Activated T-helper 17 cell treated with anti-CD3 and anti-CD28 coated beads, Interleukin-2, amount 50 U/mL, for 72 hours (primary cell): ENCODE results near the gene ARHGEF9. TPM values are rescaled to one million over a fixed set of nuclear protein-coding genes. Genes with fewer than 3 reads are reported as not detected.

Source experiments
- ATAC-seq: fragments of 150-1000 bp; cut with Tn5 transposase; replicated peaks from 2 replicates; pipeline ENCODE4 v1.10.0; 2021; ENCODE audit warnings: mild to moderate bottlenecking, moderate library complexity
- H3K27ac Mint-ChIP-seq: one replicate; pipeline ENCODE4 v1.8.0; 2022; ENCODE audit warnings: mixed read lengths
- H3K27me3 Mint-ChIP-seq: one replicate; pipeline ENCODE4 v1.8.0; 2022; ENCODE audit warnings: mixed read lengths
- H3K36me3 Mint-ChIP-seq: one replicate; pipeline ENCODE4 v1.8.0; 2022; ENCODE audit warnings: low read depth, mild to moderate bottlenecking, mixed read lengths
- H3K4me1 Mint-ChIP-seq: one replicate; pipeline ENCODE4 v1.8.0; 2022; ENCODE audit warnings: mixed read lengths
- H3K4me3 Mint-ChIP-seq: one replicate; pipeline ENCODE4 v1.8.0; 2022; ENCODE audit warnings: mild to moderate bottlenecking, mixed read lengths
- H3K9me3 Mint-ChIP-seq: one replicate; pipeline ENCODE4 v1.8.0; 2022; ENCODE audit warnings: mixed read lengths
- total RNA-seq, 2 donors: library from RNA; stranded (reverse); gene quantifications; one replicate each; pipeline ENCODE4 v1.2.3, GENCODE V29; 2022

ARHGEF9 gene
- total RNA-seq, 2 donors from 2014 or later = 16.9 to 17.9 TPM

DNA sequence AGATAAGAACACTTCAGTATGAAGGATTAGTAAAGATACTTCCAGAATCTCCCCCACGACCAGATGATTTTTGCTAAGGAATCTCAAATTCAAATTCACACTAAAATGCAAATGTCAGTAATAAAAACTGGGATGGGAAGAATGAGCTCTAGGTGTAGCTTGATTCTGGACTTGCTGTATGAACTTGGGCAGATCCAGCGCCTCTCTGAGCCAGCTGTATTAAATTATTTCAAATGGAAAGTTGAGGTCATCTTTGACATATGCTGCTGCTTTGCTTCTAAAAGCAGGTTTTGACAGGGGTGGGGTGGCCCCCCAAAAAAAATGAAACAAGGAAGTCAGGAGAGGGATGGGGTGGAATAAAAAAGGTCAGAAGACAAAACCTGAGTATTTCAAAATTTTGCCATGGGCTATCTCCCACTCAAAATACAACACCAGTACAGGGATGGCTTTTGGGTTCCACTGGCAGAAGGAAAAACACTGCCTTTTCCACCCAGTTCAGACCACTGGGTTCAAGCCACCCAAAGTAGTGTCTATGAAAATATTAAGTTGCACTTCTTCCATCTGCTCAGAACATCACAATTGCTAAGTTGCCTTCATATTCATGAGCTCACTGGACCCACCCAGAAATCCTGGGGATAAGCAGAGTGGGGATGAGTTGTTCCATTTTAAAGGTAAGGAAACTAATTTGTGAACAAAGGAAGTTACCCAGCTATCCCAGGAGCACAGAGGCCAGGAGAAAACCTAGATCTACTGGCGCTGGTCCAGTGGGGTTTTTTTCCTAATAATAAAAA lies 47.7 kb downstream of the ARHGEF9 start:
- no peaks in the 10 kb centered on the region for H3K36me3 Mint-ChIP-seq
- peaks cover 5% of the 10 kb centered on the region for H3K4me1 Mint-ChIP-seq
- no peak for ATAC-seq
- no peak overlapping the region for H3K4me3 Mint-ChIP-seq
- no peaks in the 10 kb centered on the region for H3K27me3 Mint-ChIP-seq
- no peak overlapping the region for H3K27ac Mint-ChIP-seq
- no peaks in the 10 kb centered on the region for H3K9me3 Mint-ChIP-seq

DNA sequence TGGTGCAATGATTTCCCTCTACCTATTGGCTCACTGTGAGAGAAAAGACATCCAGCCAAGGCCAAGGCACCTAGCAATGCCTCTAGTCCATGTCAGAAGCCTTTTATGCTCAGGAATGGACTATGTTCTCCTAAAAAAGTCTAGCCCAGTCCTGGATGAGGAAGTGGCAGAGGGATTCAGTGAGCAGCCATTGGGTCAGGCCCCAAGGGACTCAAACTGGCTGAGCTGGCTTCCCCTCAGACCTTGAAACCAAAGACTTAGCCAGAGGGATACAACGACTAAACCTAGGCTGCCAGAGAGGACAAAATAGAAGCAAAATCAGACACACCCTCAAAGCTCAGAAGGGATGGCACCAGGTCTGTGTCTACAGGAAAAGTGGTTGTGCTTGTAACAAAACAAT lies 49.1 kb downstream of the ARHGEF9 start:
- ATAC-seq = no peak
- Mint-ChIP-seq H3K27me3 (no peaks in the 10 kb centered on the region), H3K4me3 (no peak overlapping the region), H3K36me3 (no peaks in the 10 kb centered on the region), H3K4me1 (peaks cover 5% of the 10 kb centered on the region), H3K9me3 (no peaks in the 10 kb centered on the region), H3K27ac (no peak overlapping the region)

DNA sequence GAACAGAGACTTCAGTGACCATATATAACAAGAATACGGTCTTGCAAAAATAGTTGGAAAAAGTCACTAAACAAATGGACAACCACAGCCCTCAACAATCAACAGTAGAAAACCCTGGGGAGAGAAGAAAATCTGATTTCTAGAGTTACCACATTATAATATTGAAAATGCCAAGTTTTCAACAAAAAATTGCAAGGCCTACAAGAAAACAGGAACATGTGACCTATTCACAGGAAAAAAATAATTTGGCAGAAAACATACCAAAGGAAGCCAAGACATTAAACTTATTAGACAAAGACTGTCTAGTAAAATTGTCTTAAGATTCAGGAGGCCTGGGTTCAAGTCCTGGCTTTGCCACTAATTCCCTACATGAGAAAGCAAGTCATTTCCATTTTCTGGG lies 64.7 kb downstream of the ARHGEF9 start:
- no peak for ATAC-seq
- Mint-ChIP-seq H3K27ac (no peak overlapping the region), H3K36me3 (peaks cover 32% of the 10 kb centered on the region), H3K9me3 (no peaks in the 10 kb centered on the region), H3K4me3 (no peak overlapping the region), H3K27me3 (no peaks in the 10 kb centered on the region), H3K4me1 (no peaks in the 10 kb centered on the region)

DNA sequence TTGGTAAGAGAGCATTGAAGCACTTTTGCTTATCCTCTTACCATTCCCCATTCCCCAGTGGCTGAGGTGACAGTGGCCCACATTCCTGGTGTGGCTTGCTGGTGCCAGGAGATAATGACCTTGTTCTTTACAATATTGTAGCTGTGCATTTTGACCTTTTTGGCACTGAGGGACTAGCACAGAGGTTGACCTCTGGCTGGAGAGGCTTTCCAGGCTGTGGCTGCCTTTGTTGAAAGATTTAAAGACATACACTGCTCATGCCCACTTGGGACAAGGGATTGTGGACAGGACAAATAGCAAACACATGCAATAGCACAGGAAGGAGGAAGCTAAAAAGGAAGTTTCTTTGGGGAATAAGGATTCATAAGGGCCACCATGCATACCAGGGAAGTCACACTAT lies 65.4 kb downstream of the ARHGEF9 start:
- peaks cover 32% of the 10 kb centered on the region for H3K36me3 Mint-ChIP-seq
- no peak for ATAC-seq
- H3K27me3 Mint-ChIP-seq = no peaks in the 10 kb centered on the region
- H3K4me3 Mint-ChIP-seq = no peak overlapping the region
- H3K9me3 Mint-ChIP-seq = no peaks in the 10 kb centered on the region
- no peak overlapping the region for H3K27ac Mint-ChIP-seq
- no peaks in the 10 kb centered on the region for H3K4me1 Mint-ChIP-seq

DNA sequence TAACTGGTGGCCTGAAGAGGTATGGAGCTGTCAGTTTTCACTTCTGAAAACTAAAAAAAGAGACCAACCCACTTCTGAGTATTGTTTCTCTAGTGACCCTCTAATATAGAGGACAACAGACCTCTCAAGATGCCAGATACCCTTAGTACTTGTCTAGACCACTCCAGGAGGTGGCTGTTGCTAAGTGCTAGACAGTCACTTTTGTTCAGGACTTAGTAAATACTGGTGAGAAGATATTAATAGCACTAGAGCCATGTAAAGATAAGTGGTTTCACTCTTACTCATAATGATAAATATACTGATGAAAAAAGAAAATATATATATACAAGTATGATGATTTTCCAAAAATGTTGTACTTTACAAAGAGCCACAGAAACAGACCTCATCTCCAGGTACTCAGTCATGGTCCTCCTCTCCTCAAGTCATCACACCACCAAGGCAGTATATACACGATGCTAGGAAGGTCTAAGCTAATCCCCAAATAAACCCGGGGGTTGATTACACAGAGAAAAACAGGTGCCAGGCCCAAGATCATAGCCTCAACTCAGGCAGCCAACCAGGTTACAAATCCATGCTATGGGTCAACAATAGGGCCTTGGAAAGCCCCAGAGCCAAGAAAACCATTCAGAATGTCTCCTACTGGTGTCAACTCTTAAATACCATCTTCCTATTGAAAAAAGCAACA lies 66.9 kb downstream of the ARHGEF9 start:
- Mint-ChIP-seq H3K4me3 (no peak overlapping the region), H3K4me1 (no peaks in the 10 kb centered on the region), H3K27me3 (no peaks in the 10 kb centered on the region), H3K36me3 (peaks cover 27% of the 10 kb centered on the region), H3K9me3 (no peaks in the 10 kb centered on the region), H3K27ac (no peak overlapping the region)
- ATAC-seq = no peak

DNA sequence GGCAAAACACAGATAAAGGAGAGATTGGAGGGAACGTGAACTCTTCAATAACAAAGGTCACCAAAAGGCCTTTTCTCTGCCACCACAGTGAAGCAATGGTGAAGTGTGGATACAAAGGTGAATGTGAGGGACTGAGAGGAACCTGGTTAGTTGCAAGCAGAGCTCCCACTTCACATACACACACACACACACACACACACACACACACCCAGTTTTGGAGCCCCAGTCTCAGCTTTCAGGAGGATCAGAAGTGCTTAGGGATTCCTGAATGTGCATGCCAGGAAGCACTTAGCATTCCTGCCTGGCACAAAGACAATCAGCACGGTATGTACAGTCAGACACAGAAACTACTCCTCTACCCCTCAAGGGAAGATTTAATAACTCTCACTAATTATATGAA lies 71.5 kb downstream of the ARHGEF9 start:
- no peak overlapping the region for H3K27ac Mint-ChIP-seq
- no peak for ATAC-seq
- H3K27me3 Mint-ChIP-seq = no peaks in the 10 kb centered on the region

DNA sequence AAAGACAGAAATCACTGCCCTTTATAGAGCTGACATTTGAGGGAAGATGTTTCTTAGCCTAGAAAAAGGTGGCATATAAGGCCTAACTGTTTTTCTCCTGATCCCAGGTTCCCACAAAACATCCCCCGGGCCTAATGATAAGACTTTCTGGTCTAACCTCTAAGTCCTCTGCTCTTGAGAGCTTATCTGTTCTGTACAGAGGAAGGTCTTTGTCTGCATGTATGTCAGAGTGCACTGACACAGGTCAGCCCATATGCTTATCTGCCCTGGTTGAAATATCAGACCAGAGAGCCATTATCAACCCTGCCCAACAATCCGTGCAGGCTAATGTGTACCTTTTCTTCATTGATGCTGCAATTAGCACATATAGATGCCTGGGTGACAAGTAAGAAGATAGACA lies 76.2 kb downstream of the ARHGEF9 start:
- Mint-ChIP-seq H3K27ac (no peak overlapping the region), H3K4me3 (no peak overlapping the region), H3K4me1 (no peaks in the 10 kb centered on the region)

More for the DNA sequence above, 71.5 kb downstream of the ARHGEF9 start:
- Mint-ChIP-seq H3K36me3 (peaks cover 27% of the 10 kb centered on the region), H3K4me3 (no peak overlapping the region), H3K9me3 (no peaks in the 10 kb centered on the region), H3K4me1 (no peaks in the 10 kb centered on the region)

DNA sequence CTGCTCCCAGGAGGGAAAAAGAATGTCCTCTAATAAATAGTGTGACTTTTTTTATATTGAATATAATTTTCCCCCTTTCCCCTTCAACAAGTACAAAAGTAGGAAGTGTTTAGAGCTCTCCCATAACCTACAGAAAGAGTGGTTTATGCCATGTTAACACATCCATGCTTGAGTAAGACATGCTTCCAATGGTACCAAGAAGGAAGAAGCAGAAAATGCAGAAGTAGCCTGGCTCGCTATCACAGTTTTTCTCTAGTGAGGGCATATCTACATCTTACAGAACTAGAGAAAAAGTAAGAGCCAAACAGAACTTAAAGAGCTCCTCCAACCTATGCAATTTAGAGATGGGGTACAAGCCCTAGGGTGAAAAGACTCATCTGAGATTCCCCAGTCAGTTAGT lies 82.5 kb downstream of the ARHGEF9 start:
- Mint-ChIP-seq H3K9me3 (peaks cover 3% of the 10 kb centered on the region), H3K27ac (no peak overlapping the region), H3K27me3 (no peaks in the 10 kb centered on the region), H3K36me3 (peaks cover 74% of the 10 kb centered on the region), H3K4me1 (no peaks in the 10 kb centered on the region), H3K4me3 (no peak overlapping the region)
- ATAC-seq = no peak

More for the DNA sequence above, 76.2 kb downstream of the ARHGEF9 start:
- peaks cover 43% of the 10 kb centered on the region for H3K36me3 Mint-ChIP-seq
- no peaks in the 10 kb centered on the region for H3K27me3 Mint-ChIP-seq
- no peaks in the 10 kb centered on the region for H3K9me3 Mint-ChIP-seq
- no peak for ATAC-seq

DNA sequence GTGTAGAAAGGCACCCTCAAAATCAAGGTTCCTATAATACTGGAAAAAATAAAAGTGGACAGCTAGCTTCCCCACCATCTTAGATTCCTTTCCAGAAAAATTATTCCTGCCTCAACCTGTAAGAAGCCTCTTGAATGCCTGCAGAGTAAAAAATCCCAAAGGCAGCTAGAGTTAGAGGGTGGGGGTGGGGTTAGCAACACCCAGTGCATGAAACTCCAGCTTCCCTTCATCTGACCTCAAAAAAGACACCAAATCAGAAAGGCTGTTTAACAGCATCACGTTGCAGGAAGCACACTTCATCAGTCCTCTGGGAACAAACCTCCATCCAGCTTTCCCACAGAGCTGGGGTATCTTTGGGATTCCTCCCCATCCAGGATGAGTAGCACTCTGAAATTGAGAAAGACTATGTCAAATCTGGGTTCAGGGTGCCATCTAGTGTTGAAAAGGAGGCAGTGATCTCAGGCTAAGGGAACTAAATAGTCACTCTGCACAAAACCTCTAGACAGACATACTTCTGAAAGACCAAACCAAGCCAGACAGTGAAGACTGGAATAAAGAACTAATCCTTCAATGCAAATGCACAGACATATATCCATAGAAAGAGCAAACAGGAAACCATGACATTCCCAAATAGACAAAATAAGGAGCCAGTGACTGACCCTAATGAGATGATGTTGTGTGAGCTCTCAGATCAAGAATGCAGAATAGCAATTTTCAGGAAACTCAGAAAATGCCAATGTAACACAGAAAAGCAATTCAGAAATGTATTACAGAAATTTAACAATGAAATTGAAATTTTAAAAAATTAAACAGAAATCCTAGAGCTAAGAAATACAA lies 97.9 kb downstream of the ARHGEF9 start:
- H3K27ac Mint-ChIP-seq = no peak overlapping the region
- H3K4me1 Mint-ChIP-seq = no peaks in the 10 kb centered on the region
- ATAC-seq = no peak
- H3K36me3 Mint-ChIP-seq = peaks cover 33% of the 10 kb centered on the region
- H3K27me3 Mint-ChIP-seq = no peaks in the 10 kb centered on the region
- no peaks in the 10 kb centered on the region for H3K9me3 Mint-ChIP-seq
- H3K4me3 Mint-ChIP-seq = no peak overlapping the region

DNA sequence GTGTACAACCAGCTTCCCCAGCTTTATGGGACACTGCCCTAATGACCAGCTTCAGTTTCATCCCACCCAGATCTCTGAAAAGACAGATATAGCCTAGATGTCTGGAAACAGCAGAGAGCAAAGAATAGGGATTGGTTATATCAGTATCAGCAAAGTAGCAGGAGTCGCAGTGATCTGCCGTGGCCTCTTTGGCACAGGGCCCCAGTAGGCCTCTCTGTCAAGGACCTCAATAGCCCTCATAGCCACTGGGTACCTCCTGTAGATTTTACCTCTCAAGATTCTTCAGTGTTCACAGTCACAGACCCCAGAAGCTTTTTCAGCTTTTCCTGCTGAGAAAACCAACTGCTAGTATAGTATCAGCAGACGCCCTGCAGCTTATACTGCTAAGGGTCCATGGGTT lies 104.6 kb downstream of the ARHGEF9 start:
- H3K27me3 Mint-ChIP-seq = no peaks in the 10 kb centered on the region
- no peak for ATAC-seq
- H3K4me3 Mint-ChIP-seq = no peak overlapping the region
- no peaks in the 10 kb centered on the region for H3K4me1 Mint-ChIP-seq
- H3K27ac Mint-ChIP-seq = no peak overlapping the region
- no peaks in the 10 kb centered on the region for H3K9me3 Mint-ChIP-seq
- peaks cover 12% of the 10 kb centered on the region for H3K36me3 Mint-ChIP-seq

DNA sequence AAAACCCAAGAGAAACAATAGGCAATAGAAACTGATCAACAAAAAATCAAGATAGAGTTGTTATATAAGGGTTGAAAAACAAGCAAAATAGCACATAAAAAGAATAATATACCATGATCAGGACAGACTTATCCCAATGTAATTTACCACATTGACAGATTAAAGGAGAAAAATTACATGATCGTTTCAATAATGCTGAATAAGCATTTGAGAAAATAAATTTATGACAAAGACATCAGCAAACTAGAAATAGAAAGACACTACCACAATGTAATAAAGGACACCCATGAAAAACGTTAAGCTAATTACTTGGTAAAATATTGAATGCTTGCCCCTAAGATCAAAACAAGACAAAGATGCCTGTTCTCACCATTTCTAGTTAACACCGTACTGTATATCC lies 105.6 kb downstream of the ARHGEF9 start:
- no peak for ATAC-seq
- no peak overlapping the region for H3K4me3 Mint-ChIP-seq
- H3K27me3 Mint-ChIP-seq = no peaks in the 10 kb centered on the region
- H3K4me1 Mint-ChIP-seq = no peaks in the 10 kb centered on the region
- H3K27ac Mint-ChIP-seq = no peak overlapping the region
- H3K9me3 Mint-ChIP-seq = no peaks in the 10 kb centered on the region
- H3K36me3 Mint-ChIP-seq = peaks cover 19% of the 10 kb centered on the region

DNA sequence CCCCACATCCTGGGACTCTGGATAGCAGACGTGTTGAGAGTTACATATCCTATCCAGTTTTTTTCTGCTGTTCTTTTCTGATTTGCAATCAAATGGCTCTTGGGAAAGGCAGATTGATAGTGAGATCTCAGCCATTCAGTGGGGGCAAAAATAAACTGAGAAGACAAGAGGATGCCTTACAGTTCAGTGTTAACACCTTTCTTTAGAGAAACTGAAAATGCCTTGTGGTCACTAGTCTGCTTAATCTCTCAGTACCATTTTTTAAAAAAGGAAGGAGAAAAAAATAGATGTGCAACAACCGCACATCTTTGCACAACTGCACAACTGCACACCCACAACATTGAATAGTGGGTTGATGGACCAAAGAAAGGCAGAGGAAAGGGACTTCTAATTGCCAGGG lies 109.3 kb downstream of the ARHGEF9 start:
- peaks cover 36% of the 10 kb centered on the region for H3K36me3 Mint-ChIP-seq
- no peaks in the 10 kb centered on the region for H3K27me3 Mint-ChIP-seq
- H3K4me3 Mint-ChIP-seq = no peak overlapping the region
- ATAC-seq = no peak
- no peaks in the 10 kb centered on the region for H3K4me1 Mint-ChIP-seq
- no peak overlapping the region for H3K27ac Mint-ChIP-seq
- no peaks in the 10 kb centered on the region for H3K9me3 Mint-ChIP-seq

DNA sequence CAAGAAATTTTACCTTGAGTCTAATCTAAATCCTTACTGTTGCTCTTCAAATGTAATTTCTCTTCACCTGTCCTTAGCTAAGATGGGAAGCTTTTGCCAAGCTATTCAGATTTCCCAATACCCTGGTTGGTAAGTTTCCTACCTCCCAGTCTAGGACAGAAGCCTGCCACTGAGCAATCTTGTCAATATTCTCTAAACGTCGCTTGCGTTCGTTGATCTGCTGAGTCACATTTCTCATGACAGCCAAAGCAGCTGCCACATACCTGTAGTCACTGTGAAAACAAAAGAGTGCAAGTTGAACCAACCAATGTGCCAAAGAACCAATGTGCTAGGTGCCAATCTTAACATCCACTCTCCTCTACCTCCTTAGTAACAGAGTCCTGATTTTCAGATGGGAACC lies 111.1 kb downstream of the ARHGEF9 start:
- Mint-ChIP-seq H3K27me3 (no peaks in the 10 kb centered on the region), H3K4me1 (no peaks in the 10 kb centered on the region), H3K9me3 (no peaks in the 10 kb centered on the region), H3K4me3 (no peak overlapping the region), H3K36me3 (peaks cover 24% of the 10 kb centered on the region), H3K27ac (no peak overlapping the region)
- ATAC-seq = no peak

DNA sequence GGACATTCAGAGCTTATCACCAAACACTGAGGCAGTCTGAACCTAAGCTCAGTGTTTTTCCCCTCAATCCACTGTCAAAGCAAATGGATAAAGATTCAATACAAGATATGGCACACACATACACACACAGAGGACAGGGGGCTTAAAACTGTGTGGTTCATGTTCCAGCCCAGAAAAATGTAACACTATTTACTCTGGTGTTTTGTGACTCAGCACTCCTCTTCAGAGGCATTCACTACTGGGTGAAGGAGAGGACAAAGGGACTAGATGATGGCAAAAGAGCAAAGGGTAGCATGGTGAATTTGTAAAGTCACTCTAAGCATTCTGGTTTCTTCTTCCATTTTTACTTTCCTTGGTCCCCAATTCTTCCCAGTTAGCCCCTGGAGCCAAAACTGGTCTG lies 120.3 kb downstream of the ARHGEF9 start:
- H3K36me3 Mint-ChIP-seq = peaks cover 17% of the 10 kb centered on the region
- ATAC-seq = no peak
- H3K27me3 Mint-ChIP-seq = no peaks in the 10 kb centered on the region
- H3K27ac Mint-ChIP-seq = no peak overlapping the region
- H3K4me1 Mint-ChIP-seq = no peaks in the 10 kb centered on the region
- no peak overlapping the region for H3K4me3 Mint-ChIP-seq
- H3K9me3 Mint-ChIP-seq = no peaks in the 10 kb centered on the region

DNA sequence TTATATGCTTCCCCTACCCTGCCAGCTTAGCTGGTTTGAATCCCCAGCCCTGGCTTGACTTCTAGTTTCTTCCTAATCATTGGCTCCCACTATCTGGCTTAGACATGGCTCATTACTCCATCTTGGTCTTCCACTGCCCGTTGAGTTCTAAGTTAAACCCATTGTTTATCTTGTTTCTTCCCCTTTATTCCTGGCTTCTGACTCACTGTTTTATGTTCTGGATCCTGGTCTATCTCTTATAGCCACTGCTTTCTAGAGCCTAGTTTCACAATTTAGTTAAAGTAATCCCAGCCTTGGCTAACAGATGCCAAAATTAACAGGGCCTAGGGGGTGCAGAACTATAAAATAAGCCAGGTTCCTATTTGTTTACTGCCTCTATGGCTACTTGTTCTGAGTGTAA lies 120.9 kb downstream of the ARHGEF9 start:
- Mint-ChIP-seq H3K9me3 (no peaks in the 10 kb centered on the region), H3K4me1 (no peaks in the 10 kb centered on the region), H3K36me3 (peaks cover 17% of the 10 kb centered on the region), H3K27me3 (no peaks in the 10 kb centered on the region), H3K4me3 (no peak overlapping the region), H3K27ac (no peak overlapping the region)
- ATAC-seq = no peak
